MM.1S (cell line): Measurements from ENCODE around the gene COPE.

Experiments
- DNase-seq: peaks from one replicate; pipeline ENCODE4 v3.0.0-alpha.2; 2015
- H2AFZ ChIP-seq: fragments of 300-600 bp; sonication (generic); 2 replicates; pipeline ENCODE4 v1.6.0; 2016; ENCODE audit warnings: antibody characterized with exemption, low read length
- H3F3A ChIP-seq: fragments of 300-600 bp; sonication (generic); 2 replicates; pipeline ENCODE4 v1.6.1; 2016; ENCODE audit warnings: mild to moderate bottlenecking, antibody characterized with exemption, low read length, moderate library complexity, mixed read lengths; ENCODE audit not compliant: insufficient read depth
- H3K27ac ChIP-seq: fragments of 300-600 bp; sonication (generic); 2 replicates; pipeline ENCODE4 v1.5.1; 2016; ENCODE audit warnings: mild to moderate bottlenecking, low read length
- H3K27me3 ChIP-seq: fragments of 300-600 bp; sonication (generic); replicated peaks from 2 replicates; pipeline ENCODE4 v1.6.0; 2016; ENCODE audit warnings: low read length; ENCODE audit not compliant: insufficient read depth
- H3K36me3 ChIP-seq: fragments of 300-600 bp; sonication (generic); replicated peaks from 2 replicates; pipeline ENCODE4 v1.6.1; 2016; ENCODE audit warnings: mild to moderate bottlenecking, low read length, mixed read lengths; ENCODE audit not compliant: insufficient read depth
- H3K4me1 ChIP-seq: fragments of 300-600 bp; sonication (generic); 2 replicates; pipeline ENCODE4 v1.6.1; 2016; ENCODE audit warnings: low read length, mixed read lengths
- H3K4me2 ChIP-seq: fragments of 300-600 bp; sonication (generic); 2 replicates; pipeline ENCODE4 v1.6.0; 2016; ENCODE audit warnings: low read depth, low read length
- H3K4me3 ChIP-seq: fragments of 300-600 bp; sonication (generic); 2 replicates; pipeline ENCODE4 v1.5.1; 2016; ENCODE audit warnings: low read length, mixed read lengths
- H3K79me2 ChIP-seq: fragments of 300-600 bp; sonication (generic); 2 replicates; pipeline ENCODE4 v1.6.1; 2016; ENCODE audit warnings: mixed run types, low read length, mixed read lengths
- H3K9ac ChIP-seq: fragments of 300-600 bp; sonication (generic); 2 replicates; pipeline ENCODE4 v1.6.1; 2016; ENCODE audit warnings: low read length, mixed read lengths
- H3K9me2 ChIP-seq: fragments of 300-600 bp; sonication (generic); replicated peaks from 2 replicates; pipeline ENCODE4 v1.6.1; 2016; ENCODE audit warnings: mild to moderate bottlenecking, low read length, mixed read lengths; ENCODE audit not compliant: insufficient read depth
- H3K9me3 ChIP-seq: fragments of 300-600 bp; sonication (generic); replicated peaks from 2 replicates; pipeline ENCODE4 v1.6.1; 2016; ENCODE audit warnings: mild to moderate bottlenecking, low read length, mixed read lengths; ENCODE audit not compliant: insufficient read depth
- H4K20me1 ChIP-seq: fragments of 300-600 bp; sonication (generic); 2 replicates; pipeline ENCODE4 v1.6.1; 2016; ENCODE audit warnings: mild to moderate bottlenecking, low read length, moderate library complexity, mixed read lengths; ENCODE audit not compliant: insufficient read depth
- EZH2 ChIP-seq: fragments of 300-600 bp; sonication (generic); optimal IDR thresholded peaks from 2 replicates; pipeline ENCODE3; 2017; ENCODE audit warnings: low read depth, mild to moderate bottlenecking, antibody characterized with exemption, low read length, mixed read lengths
- EZH2phosphoT487 ChIP-seq: fragments of 300-600 bp; sonication (generic); IDR thresholded peaks from 2 replicates; pipeline ENCODE4 v1.6.1; 2018; ENCODE audit warnings: antibody characterized with exemption, low read length
- TF ChIP-seq, protein P1 (sequence below): fragments of 300-600 bp; sonication (generic); IDR thresholded peaks from 2 replicates; pipeline ENCODE4 v1.5.1; 2016; ENCODE audit warnings: antibody characterized with exemption, low read length, mixed read lengths

COPE gene

DNA sequence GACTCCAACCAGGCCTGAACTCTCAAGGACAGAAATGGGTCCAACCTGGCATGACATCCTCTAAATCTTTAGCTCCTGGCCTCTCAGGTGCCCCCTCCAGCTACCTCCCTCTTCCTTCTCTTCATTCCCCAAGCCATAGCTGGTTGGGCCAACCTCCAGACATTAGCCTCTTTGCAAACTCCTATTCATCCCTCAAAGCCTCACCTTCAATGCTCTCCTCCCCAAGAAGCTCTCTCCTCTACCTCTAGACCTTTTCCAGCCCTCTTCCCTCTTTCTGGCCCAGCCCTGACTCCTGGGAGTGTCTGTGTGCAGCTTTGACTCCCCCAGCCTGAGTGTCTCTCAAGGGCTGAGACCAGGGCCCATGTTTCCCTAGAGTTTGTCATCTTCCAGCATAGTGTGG, 27.1 kb upstream of the COPE start:
- peaks cover 50% of the 10 kb centered on the region for H3F3A ChIP-seq
- H3K79me2 ChIP-seq, result peaks cover 7% of the 10 kb centered on the region; the same call in 1 of the 2 replicates
- H2AFZ ChIP-seq, result 0 out of 2 replicates have a peak overlapping the region, but pooled peaks have one; percentile 18
- H3K9ac ChIP-seq, result peak overlapping the region; percentile 50
- no peaks in the 10 kb centered on the region for H4K20me1 ChIP-seq
- peaks cover 77% of the 10 kb centered on the region for H3K4me1 ChIP-seq
- H3K9me3 ChIP-seq, result no peaks in the 10 kb centered on the region
- H3K4me2 ChIP-seq, result peak overlapping the region; percentile 58; the same call in 1 of the 2 replicates
- no peaks in the 10 kb centered on the region for H3K9me2 ChIP-seq
- H3K27me3 ChIP-seq, result no peaks in the 10 kb centered on the region
- no peak for DNase-seq
- TF ChIP-seq EZH2, result no peak
- TF ChIP-seq, protein P1, sequence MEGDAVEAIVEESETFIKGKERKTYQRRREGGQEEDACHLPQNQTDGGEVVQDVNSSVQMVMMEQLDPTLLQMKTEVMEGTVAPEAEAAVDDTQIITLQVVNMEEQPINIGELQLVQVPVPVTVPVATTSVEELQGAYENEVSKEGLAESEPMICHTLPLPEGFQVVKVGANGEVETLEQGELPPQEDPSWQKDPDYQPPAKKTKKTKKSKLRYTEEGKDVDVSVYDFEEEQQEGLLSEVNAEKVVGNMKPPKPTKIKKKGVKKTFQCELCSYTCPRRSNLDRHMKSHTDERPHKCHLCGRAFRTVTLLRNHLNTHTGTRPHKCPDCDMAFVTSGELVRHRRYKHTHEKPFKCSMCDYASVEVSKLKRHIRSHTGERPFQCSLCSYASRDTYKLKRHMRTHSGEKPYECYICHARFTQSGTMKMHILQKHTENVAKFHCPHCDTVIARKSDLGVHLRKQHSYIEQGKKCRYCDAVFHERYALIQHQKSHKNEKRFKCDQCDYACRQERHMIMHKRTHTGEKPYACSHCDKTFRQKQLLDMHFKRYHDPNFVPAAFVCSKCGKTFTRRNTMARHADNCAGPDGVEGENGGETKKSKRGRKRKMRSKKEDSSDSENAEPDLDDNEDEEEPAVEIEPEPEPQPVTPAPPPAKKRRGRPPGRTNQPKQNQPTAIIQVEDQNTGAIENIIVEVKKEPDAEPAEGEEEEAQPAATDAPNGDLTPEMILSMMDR, result no peak
- no peak for TF ChIP-seq EZH2phosphoT487
- no peaks in the 10 kb centered on the region for H3K36me3 ChIP-seq
- no peak overlapping the region for H3K4me3 ChIP-seq
- H3K27ac ChIP-seq, result peak overlapping the region; percentile 96

DNA sequence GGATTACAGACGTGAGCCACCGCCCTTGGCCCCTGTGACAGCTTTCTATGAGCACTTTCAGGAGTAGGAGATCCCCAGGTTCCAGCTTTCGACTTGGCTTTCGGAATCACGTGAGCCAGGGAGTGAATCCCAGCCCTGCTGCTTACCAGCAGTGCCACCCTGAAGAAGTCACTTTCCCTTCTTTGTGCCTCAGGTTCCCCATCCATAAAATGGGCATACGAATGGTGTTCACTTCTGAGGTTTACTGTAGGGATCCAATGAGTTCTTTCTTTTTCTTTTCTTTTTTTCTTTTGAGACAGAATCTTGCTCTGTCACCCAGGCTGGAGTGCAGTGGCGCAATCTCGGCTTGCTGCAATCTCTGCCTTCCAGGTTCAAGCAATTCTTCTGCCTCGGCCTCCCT, 26.1 kb upstream of the COPE start:
- H3K9ac ChIP-seq, result no peak overlapping the region
- H3K79me2 ChIP-seq, result peaks cover 13% of the 10 kb centered on the region
- TF ChIP-seq EZH2phosphoT487 (no peak), EZH2 (no peak)
- TF ChIP-seq, protein P1, result no peak
- no peaks in the 10 kb centered on the region for H3K9me2 ChIP-seq
- peaks cover 75% of the 10 kb centered on the region for H3K4me1 ChIP-seq
- DNase-seq, result no peak
- H3K27me3 ChIP-seq, result no peaks in the 10 kb centered on the region
- H3K9me3 ChIP-seq, result no peaks in the 10 kb centered on the region
- no peaks in the 10 kb centered on the region for H3K36me3 ChIP-seq
- no peak overlapping the region for H2AFZ ChIP-seq
- peaks cover 50% of the 10 kb centered on the region for H3F3A ChIP-seq
- no peak overlapping the region for H3K4me2 ChIP-seq
- no peak overlapping the region for H3K4me3 ChIP-seq
- peak overlapping the region; percentile 96; the same call in 1 of the 2 replicates for H3K27ac ChIP-seq
- no peaks in the 10 kb centered on the region for H4K20me1 ChIP-seq

DNA sequence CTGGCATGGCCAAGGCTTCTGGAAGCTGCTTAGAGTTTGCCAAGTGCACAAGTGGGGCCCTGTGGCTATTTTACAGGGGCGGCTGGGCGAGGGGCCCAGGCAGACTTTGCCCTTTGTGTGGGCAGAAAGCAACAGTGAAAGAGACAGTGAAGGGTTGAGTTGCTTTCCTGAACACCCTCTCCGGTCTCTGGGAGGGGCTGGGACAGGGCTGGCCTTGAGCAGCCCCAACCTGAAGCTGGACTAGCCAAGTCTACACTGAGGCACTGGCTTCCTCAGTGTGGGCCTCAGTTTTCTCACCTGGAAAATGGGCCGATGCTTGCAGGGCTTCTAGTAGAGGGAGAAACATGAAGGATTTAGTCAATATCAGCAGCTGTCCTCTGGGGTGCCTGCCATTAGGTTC, 24.3 kb upstream of the COPE start:
- Histone ChIP-seq H3K4me1 (peaks cover 70% of the 10 kb centered on the region), H3K27me3 (no peaks in the 10 kb centered on the region), H3K79me2 (peaks cover 31% of the 10 kb centered on the region), H4K20me1 (no peaks in the 10 kb centered on the region), H3K4me2 (no peak overlapping the region), H3K27ac (peak overlapping the region; percentile 96; the same call in 1 of the 2 replicates), H3K9me2 (no peaks in the 10 kb centered on the region), H3K4me3 (no peak overlapping the region), H3K9me3 (no peaks in the 10 kb centered on the region), H3K9ac (no peak overlapping the region), H3F3A (peaks cover 38% of the 10 kb centered on the region), H2AFZ (no peak overlapping the region), H3K36me3 (no peaks in the 10 kb centered on the region)
- TF ChIP-seq EZH2 (no peak), EZH2phosphoT487 (no peak)
- TF ChIP-seq, protein P1, result no peak
- no peak for DNase-seq

DNA sequence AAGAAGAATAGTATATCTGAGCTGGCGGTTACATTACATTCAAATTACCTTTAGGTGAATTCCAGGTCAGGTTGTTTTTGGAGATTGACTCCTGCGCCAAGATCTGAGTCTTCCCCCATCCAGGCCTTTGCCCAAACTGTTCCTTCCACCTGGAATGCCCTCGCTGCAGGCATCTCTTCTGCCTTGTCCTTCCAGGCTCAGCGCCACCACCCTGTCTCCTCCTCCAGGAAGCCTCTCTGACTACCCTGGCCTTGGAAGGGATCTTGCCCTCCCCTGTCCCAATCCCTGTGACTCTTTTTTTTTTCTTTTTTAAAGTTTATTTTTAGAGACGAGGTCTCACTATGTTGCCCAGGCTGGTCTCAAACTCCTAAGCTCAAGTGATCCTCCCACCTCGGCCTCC, 23.5 kb upstream of the COPE start:
- no peaks in the 10 kb centered on the region for H4K20me1 ChIP-seq
- H3K4me3 ChIP-seq, result no peak overlapping the region
- DNase-seq, result no peak
- peaks cover 35% of the 10 kb centered on the region for H3K79me2 ChIP-seq
- TF ChIP-seq EZH2 (no peak), EZH2phosphoT487 (no peak)
- TF ChIP-seq, protein P1, result no peak
- peaks cover 30% of the 10 kb centered on the region for H3F3A ChIP-seq
- peaks cover 62% of the 10 kb centered on the region for H3K4me1 ChIP-seq
- no peaks in the 10 kb centered on the region for H3K9me2 ChIP-seq
- no peaks in the 10 kb centered on the region for H3K36me3 ChIP-seq
- H2AFZ ChIP-seq, result no peak overlapping the region
- H3K9ac ChIP-seq, result no peak overlapping the region
- H3K27ac ChIP-seq, result no peak overlapping the region
- no peak overlapping the region for H3K4me2 ChIP-seq
- no peaks in the 10 kb centered on the region for H3K9me3 ChIP-seq
- H3K27me3 ChIP-seq, result no peaks in the 10 kb centered on the region
